ENCODE results near the gene ZNF860.

ZNF860 gene

GRCh38 chr3:31981206-31982181, at the start of gene ZNF860, which contains the start of gene OSBPL10:
ZNF860 (plus strand) TSS chr3:31981750; CDS start chr3:31989080, 7,330 bp downstream.
OSBPL10 (minus strand) TSS chr3:31981262; CDS start chr3:31981179, 83 bp downstream.
- TF ChIP-seq CTCF (IDR thresholded peaks at IDR 0.05; ENCODE audit: low read depth, low read length, missing control alignments): no peak
- DNase-seq (ENCODE audit: low read depth): no peak
- H3K4me3 ChIP-seq (ENCODE audit: low read depth, low read length): peak within 1 kb of the TSS; percentile 54

DNA sequence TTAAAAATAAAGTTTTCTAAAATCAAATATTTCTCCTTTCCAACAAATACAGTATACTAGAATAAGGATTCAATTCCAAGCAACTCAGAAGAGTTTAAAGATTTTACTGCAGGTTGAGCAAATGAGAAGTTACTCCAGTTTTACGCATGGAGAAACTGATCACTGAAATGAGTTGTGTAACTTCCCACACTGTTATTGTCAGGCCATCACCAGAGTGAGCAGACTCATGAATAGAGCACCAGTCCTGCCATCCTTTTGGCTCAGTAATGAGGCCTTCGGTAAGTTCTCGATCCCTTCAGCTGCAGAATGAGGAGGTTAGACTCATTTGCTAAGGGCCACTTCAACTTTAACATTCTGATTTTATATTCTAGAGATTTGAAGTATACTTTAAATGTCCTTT, 48.6 kb upstream of the ZNF860 start:
- TF ChIP-seq CTCF (IDR thresholded peaks at IDR 0.05; ENCODE audit: low read depth, low read length, missing control alignments): no peak
- no peak overlapping the region for H3K4me3 ChIP-seq (ENCODE audit: low read depth, low read length)
- DNase-seq (ENCODE audit: low read depth): no peak

- TF ChIP-seq CTCF (IDR thresholded peaks at IDR 0.05; ENCODE audit: low read depth, low read length, missing control alignments): no peak
- DNase-seq (ENCODE audit: low read depth): no peak
- H3K4me3 ChIP-seq (ENCODE audit: low read depth, low read length): no peak overlapping the region
Observed at GRCh38 chr3:31934018-31934417, 47.5 kb upstream of the ZNF860 start.

- no peak overlapping the region for H3K4me3 ChIP-seq (ENCODE audit: low read depth, low read length)
- no peak for TF ChIP-seq CTCF (IDR thresholded peaks at IDR 0.05; ENCODE audit: low read depth, low read length, missing control alignments)
- DNase-seq (ENCODE audit: low read depth): no peak
Observed at GRCh38 chr3:31934866-31935265, 46.7 kb upstream of the ZNF860 start.

DNA sequence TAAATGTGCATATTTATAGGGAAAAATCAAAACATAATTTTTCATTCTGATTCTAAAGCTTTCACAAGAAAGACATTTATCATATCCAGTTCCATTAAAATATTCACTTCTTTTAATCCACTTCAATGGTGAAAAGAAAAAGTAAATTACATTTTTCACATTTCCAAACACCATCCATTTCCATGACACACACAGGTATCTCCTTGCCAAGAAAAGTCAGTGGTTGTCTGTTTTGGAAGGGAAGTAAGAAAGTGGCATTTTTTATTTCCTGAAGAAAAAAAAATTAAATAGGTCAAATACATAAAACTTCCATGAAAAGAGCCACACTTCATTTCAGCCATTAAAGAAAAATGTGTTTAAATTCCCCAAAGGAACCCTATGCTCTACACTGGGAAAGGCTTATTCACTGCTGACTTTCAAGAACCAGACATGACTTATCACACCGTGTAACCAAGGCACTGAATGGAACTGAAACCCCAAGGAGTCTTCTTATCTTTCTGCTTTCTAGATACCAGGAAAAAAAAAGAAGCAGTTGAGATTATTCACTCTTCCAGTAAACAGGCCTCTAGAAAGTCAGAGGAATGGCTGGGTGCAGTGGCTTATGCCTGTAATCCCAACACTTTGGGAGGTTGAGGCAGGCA, 45.0 kb upstream of the ZNF860 start:
- DNase-seq (ENCODE audit: low read depth): no peak
- no peak overlapping the region for H3K4me3 ChIP-seq (ENCODE audit: low read depth, low read length)
- TF ChIP-seq CTCF (IDR thresholded peaks at IDR 0.05; ENCODE audit: low read depth, low read length, missing control alignments): no peak

- no peak overlapping the region for H3K4me3 ChIP-seq (ENCODE audit: low read depth, low read length)
- DNase-seq (ENCODE audit: low read depth): no peak
- peak; percentile 4 for TF ChIP-seq CTCF (IDR thresholded peaks at IDR 0.05; ENCODE audit: low read depth, low read length, missing control alignments)
Observed at GRCh38 chr3:31937225-31937624, 44.3 kb upstream of the ZNF860 start.
